PC-9 (cell line): ENCODE measurements around the gene ARFGAP3. TPM values are rescaled to one million over a fixed set of nuclear protein-coding genes. Genes with fewer than 3 reads are reported as not detected.

Experiments used
- BruUV-seq: library from RNA; stranded (reverse); fragments of 400-500 nt; replicated peaks from 2 replicates; lab custom pipeline; 2021; lab: Mats Ljungman, UMichigan
- CTCF ChIA-PET: fragments of 300-600 bp; sonication (Branson Sonifier 250); formaldehyde crosslinking; loops from one replicate; lab custom pipeline; 2022; ENCODE audit warnings: antibody characterized with exemption; lab: Charles Lee
- POLR2A ChIA-PET: fragments of 300-600 bp; sonication (Branson Sonifier 250); formaldehyde crosslinking; loops from one replicate; lab custom pipeline; 2022; ENCODE audit warnings: antibody characterized with exemption; ENCODE audit not compliant: unreplicated experiment; lab: Charles Lee
- DNase-seq, 2 experiments: peaks; one replicate each; pipeline versions ENCODE4 v3.0.0 to v3.0.0-alpha.2; 2015 to 2022; ENCODE audit warnings: mixed read lengths in 1 of 2
- H2AFZ ChIP-seq: fragments of 200-600 bp; sonication (generic); 2 replicates; pipeline ENCODE4 v1.8.1; 2017; ENCODE audit warnings: antibody characterized with exemption
- H3F3A ChIP-seq: fragments of 200-600 bp; sonication (generic); 2 replicates; pipeline ENCODE4 v1.8.1; 2017; ENCODE audit warnings: antibody characterized with exemption, mild to moderate bottlenecking, low read depth; ENCODE audit not compliant: insufficient read depth
- H3K27ac ChIP-seq: fragments of 200-600 bp; sonication (generic); 2 replicates; pipeline ENCODE4 v1.6.1; 2016; ENCODE audit warnings: mixed run types
- H3K27me3 ChIP-seq: fragments of 200-600 bp; sonication (generic); 2 replicates; pipeline ENCODE4 v1.6.1; 2016; ENCODE audit warnings: low read depth, mixed run types; ENCODE audit not compliant: insufficient read depth
- H3K36me3 ChIP-seq: fragments of 200-600 bp; sonication (generic); 2 replicates; pipeline ENCODE4 v1.6.1; 2016; ENCODE audit warnings: low read depth, mixed run types
- H3K4me1 ChIP-seq: fragments of 200-600 bp; sonication (generic); replicated peaks from 2 replicates; pipeline ENCODE4 v1.6.1; 2016; ENCODE audit warnings: mixed run types; ENCODE audit not compliant: insufficient read depth
- H3K4me2 ChIP-seq: fragments of 200-600 bp; sonication (generic); 2 replicates; pipeline ENCODE4 v1.6.1; 2017; ENCODE audit warnings: mixed run types
- H3K4me3 ChIP-seq: fragments of 200-600 bp; sonication (generic); 2 replicates; pipeline ENCODE4 v1.6.1; 2016; ENCODE audit warnings: mixed run types
- H3K79me2 ChIP-seq: fragments of 200-600 bp; sonication (generic); 2 replicates; pipeline ENCODE4 v1.6.1; 2017; ENCODE audit warnings: low read depth, mixed run types
- H3K9me2 ChIP-seq: fragments of 200-600 bp; sonication (generic); 2 replicates; pipeline ENCODE4 v1.8.1; 2017; ENCODE audit warnings: mild to moderate bottlenecking; ENCODE audit not compliant: insufficient read depth
- H3K9me3 ChIP-seq: fragments of 200-600 bp; sonication (generic); 2 replicates; pipeline ENCODE4 v1.8.1; 2016; ENCODE audit warnings: low read depth; ENCODE audit not compliant: insufficient read depth
- H4K20me1 ChIP-seq: fragments of 200-600 bp; sonication (generic); 2 replicates; pipeline ENCODE4 v1.8.1; 2017; ENCODE audit not compliant: insufficient read depth
- CTCF ChIP-seq: fragments of 200-600 bp; sonication (generic); conservative IDR thresholded peaks from 2 replicates; pipeline ENCODE4 v1.6.1; 2017; ENCODE audit warnings: mixed run types, antibody characterized with exemption, mild to moderate bottlenecking, moderate library complexity
- EZH2 ChIP-seq: fragments of 200-600 bp; sonication (generic); IDR thresholded peaks from 2 replicates; pipeline ENCODE4 v1.8.0; 2017; ENCODE audit warnings: antibody characterized with exemption, low read depth
- intact Hi-C: fragments of 100-400 bp; cut with micrococcal nuclease; formaldehyde crosslinking; loops from one replicate; pipeline ENCODE4 v1.10.0; 2022; ENCODE audit not compliant: unreplicated experiment
- total RNA-seq: library from RNA; stranded (reverse); gene quantifications from 2 replicates; pipeline ENCODE4 v1.2.3, GENCODE V29; 2021

Gene ARFGAP3
- total RNA-seq, 1 experiment from 2014 or later: 29.1 TPM

- H3K4me2 ChIP-seq: no peak overlapping the region
- POLR2A ChIA-PET: no interaction called here
- H3K36me3 ChIP-seq: peaks cover 16% of the 10 kb centered on the region; the same call in 1 of the 2 replicates
- no peak for DNase-seq
- no peaks in the 10 kb centered on the region for H4K20me1 ChIP-seq
- no peak overlapping the region for H3K4me3 ChIP-seq
- H3K27me3 ChIP-seq: no peaks in the 10 kb centered on the region
- no peaks in the 10 kb centered on the region for H3K79me2 ChIP-seq
- intact Hi-C loops: no loop called here
- BruUV-seq: no TSS peak
- TF ChIP-seq EZH2: no peak
- TF ChIP-seq CTCF: no peak
- H3K9me3 ChIP-seq: no peaks in the 10 kb centered on the region
- H3F3A ChIP-seq: peaks cover 20% of the 10 kb centered on the region
- CTCF ChIA-PET: no interaction called here
- no peak overlapping the region for H3K27ac ChIP-seq
- no peaks in the 10 kb centered on the region for H3K9me2 ChIP-seq
- peaks cover 4% of the 10 kb centered on the region for H3K4me1 ChIP-seq
- no peak overlapping the region for H2AFZ ChIP-seq
Observed at GRCh38 chr22:42873356-42873755, 16.3 kb upstream of the ARFGAP3 start.

- no peaks in the 10 kb centered on the region for H3K27me3 ChIP-seq
- H3K4me3 ChIP-seq: no peak overlapping the region
- H3K9me2 ChIP-seq: no peaks in the 10 kb centered on the region
- BruUV-seq: no TSS peak
- ChIA-PET POLR2A (no interaction called here), CTCF (no interaction called here)
- no peak for DNase-seq
- H3K79me2 ChIP-seq: no peaks in the 10 kb centered on the region
- intact Hi-C loops: no loop called here
- H2AFZ ChIP-seq: no peak overlapping the region
- no peak overlapping the region for H3K4me2 ChIP-seq
- no peak overlapping the region for H3K27ac ChIP-seq
- H3K36me3 ChIP-seq: peaks cover 15% of the 10 kb centered on the region; the same call in 1 of the 2 replicates
- H3K9me3 ChIP-seq: no peaks in the 10 kb centered on the region
- H3K4me1 ChIP-seq: peaks cover 7% of the 10 kb centered on the region
- no peaks in the 10 kb centered on the region for H4K20me1 ChIP-seq
- peaks cover 22% of the 10 kb centered on the region for H3F3A ChIP-seq
- TF ChIP-seq CTCF (no peak), EZH2 (no peak)
Observed at GRCh38 chr22:42872821-42873220, 15.7 kb upstream of the ARFGAP3 start.

DNA sequence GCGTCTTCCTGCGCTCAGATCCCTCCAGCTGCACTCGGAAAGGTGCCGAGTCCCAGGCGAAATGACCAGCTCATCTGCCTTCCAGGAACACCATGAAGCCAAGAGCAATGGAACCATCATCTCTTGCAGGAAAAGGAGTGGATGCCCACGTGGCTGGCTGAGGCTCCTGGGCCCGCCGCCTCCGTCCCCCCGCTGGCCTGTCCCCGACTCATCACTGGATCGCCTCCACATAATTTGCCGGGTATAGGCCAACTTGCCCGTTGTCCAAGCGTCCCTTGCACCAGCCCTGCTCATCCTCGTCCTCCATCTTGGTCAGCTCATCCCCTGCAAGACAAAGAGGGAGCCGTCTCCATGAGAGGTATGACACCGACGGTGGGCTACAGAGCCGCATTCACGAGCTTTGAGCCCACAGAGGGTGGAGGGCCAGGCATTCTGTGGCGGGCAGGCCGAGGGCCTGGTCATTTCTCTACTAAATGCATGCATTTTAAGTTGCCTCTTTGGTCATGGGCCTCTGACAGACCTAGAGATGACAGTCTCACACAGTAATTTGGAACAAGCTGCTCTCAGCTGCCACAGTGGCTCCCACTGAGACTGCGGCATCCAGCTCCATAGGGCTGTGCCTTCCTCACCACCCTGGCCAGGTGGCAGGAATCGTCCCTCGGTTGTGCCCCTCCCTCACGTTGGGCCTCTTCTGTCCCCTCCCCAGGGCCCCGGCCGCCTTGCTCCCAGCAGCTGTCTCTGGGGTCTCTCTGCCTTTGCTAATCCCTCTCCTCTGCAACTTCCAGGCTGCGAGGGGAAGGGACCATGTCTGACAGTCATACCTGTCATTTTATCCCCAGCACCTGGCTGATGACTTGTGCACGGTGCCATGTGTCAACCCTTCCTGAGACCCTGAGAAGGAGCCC is 14.3 kb upstream of the ARFGAP3 start:
- intact Hi-C loops: no loop called here
- CTCF ChIA-PET: no interaction called here
- H3K27ac ChIP-seq: no peak overlapping the region

More for the DNA sequence above, 14.3 kb upstream of the ARFGAP3 start:
- Histone ChIP-seq H3K9me2 (no peaks in the 10 kb centered on the region), H3K4me1 (peaks cover 12% of the 10 kb centered on the region), H3K36me3 (peaks cover 15% of the 10 kb centered on the region; the same call in 1 of the 2 replicates), H3K79me2 (no peaks in the 10 kb centered on the region), H3K4me3 (no peak overlapping the region), H3F3A (peaks cover 22% of the 10 kb centered on the region), H3K9me3 (no peaks in the 10 kb centered on the region), H3K27me3 (no peaks in the 10 kb centered on the region), H4K20me1 (no peaks in the 10 kb centered on the region), H3K4me2 (no peak overlapping the region), H2AFZ (no peak overlapping the region)
- TF ChIP-seq CTCF (no peak), EZH2 (no peak)
- no peak for DNase-seq
- no TSS peak for BruUV-seq
- POLR2A ChIA-PET: no interaction called here
